K562 (cell line): Measurements from ENCODE around the gene SCAP. TPM values are rescaled to one million over a fixed set of nuclear protein-coding genes. Genes with fewer than 3 reads are reported as not detected.
A peak's percentile ranks its signal among the peaks of the same experiment; 100 is the strongest.

Experiments
- ATAC-seq: fragments of 200-7000 bp; cut with Tn5 transposase; 3 replicates; pipeline ENCODE4 v1.9.1; 2020; ENCODE audit warnings: moderate library complexity
- BruUV-seq: library from RNA; stranded (reverse); fragments of 400-500 nt; replicated peaks from 2 replicates; lab custom pipeline; 2021; lab: Mats Ljungman, UMichigan
- CTCF ChIA-PET: fragments of 300-600 bp; formaldehyde crosslinking; extraction: SDS; loops from one replicate; lab custom pipeline; 2021; ENCODE audit warnings: low intra/inter-chr PET ratio; lab: Yijun Ruan, JAX
- POLR2A ChIA-PET: fragments of 300-600, 350-650 bp; sonication (Branson Sonifier 250); formaldehyde crosslinking; extraction: SDS; loops from one replicate; lab custom pipeline; 2021; ENCODE audit warnings: antibody characterized with exemption, inconsistent platforms; lab: Yijun Ruan, JAX
- DNase-seq, 4 experiments: peaks; one replicate each; pipeline versions ENCODE4 v3.0.0 to v3.0.0-alpha.2; 2011 to 2018; ENCODE audit warnings: low spot score in 3 of 4, mixed read lengths in 3 of 4; ENCODE audit errors: extremely low read depth in 1 of 4
- FAIRE-seq: peaks from 2 replicates; lab custom pipeline; 2011; peaks lifted over from hg19 to GRCh38; lab: Jason Lieb, UNC
- H2AFZ ChIP-seq: 2 replicates; pipeline ENCODE4 v1.6.0; 2011; ENCODE audit warnings: low read depth, low read length, control low read depth, inconsistent platforms
- H3K27ac ChIP-seq: fragments of 200-600 bp; 3 replicates; pipeline ENCODE4 v1.8.0; 2011; ENCODE audit warnings: low read depth, mild to moderate bottlenecking, control low read depth, inconsistent platforms, low read length, moderate library complexity, mixed read lengths; ENCODE audit errors: extremely low read depth
- H3K27me3 ChIP-seq, 2 experiments: fragments of 300-600 bp in 1 of 2; 2 replicates in 1 of 2; 3 replicates in 1 of 2; pipeline versions ENCODE4 v1.6.0 to v1.8.0; 2011; ENCODE audit warnings: inconsistent platforms in 2 of 2, low read length in 2 of 2, mild to moderate bottlenecking in 1 of 2, mixed read lengths in 1 of 2, moderate library complexity in 1 of 2; ENCODE audit not compliant: control insufficient read depth in 2 of 2, insufficient read depth in 2 of 2
- H3K36me3 ChIP-seq: fragments of 300-600 bp; 3 replicates; pipeline ENCODE4 v1.8.0; 2011; ENCODE audit warnings: mild to moderate bottlenecking, low read length, inconsistent platforms; ENCODE audit not compliant: control insufficient read depth, insufficient read depth
- H3K4me1 ChIP-seq, 2 experiments: fragments of 200-600 bp in 1 of 2; replicated peaks in 1 of 2; 2 replicates in 1 of 2; 3 replicates in 1 of 2; pipeline versions ENCODE4 v1.5.1 to v1.8.0; 2011; ENCODE audit warnings: inconsistent platforms in 2 of 2, low read length in 2 of 2, mild to moderate bottlenecking in 1 of 2, mixed read lengths in 1 of 2, moderate library complexity in 1 of 2; ENCODE audit not compliant: control insufficient read depth in 2 of 2, insufficient read depth in 2 of 2
- H3K4me2 ChIP-seq: 2 replicates; pipeline ENCODE4 v1.6.1; 2011; ENCODE audit warnings: low read length, control low read depth, inconsistent platforms, mixed read lengths; ENCODE audit not compliant: insufficient read depth
- H3K4me3 ChIP-seq: fragments of 200-600 bp; sonication (generic), shearing (Covaris generic); 2 replicates; pipeline ENCODE4 v1.5.1; 2016; ENCODE audit warnings: control low read depth, inconsistent platforms
- H3K79me2 ChIP-seq: fragments of 200-600 bp; 3 replicates; pipeline ENCODE4 v1.8.0; 2011; ENCODE audit warnings: low read length, inconsistent platforms; ENCODE audit not compliant: control insufficient read depth, insufficient read depth
- H3K9ac ChIP-seq, 2 experiments: 2 replicates each; pipeline versions ENCODE4 v1.6.0 to v1.6.1; 2011; ENCODE audit warnings: low read depth in 2 of 2, low read length in 2 of 2, control low read depth in 1 of 2, inconsistent platforms in 1 of 2, mild to moderate bottlenecking in 1 of 2, mixed read lengths in 1 of 2; ENCODE audit not compliant: insufficient read depth in 1 of 2
- H3K9me1 ChIP-seq: one replicate; pipeline ENCODE4 v1.6.0; 2011; ENCODE audit warnings: inconsistent platforms, mild to moderate bottlenecking, low read length, moderate library complexity; ENCODE audit not compliant: control insufficient read depth, insufficient read depth
- H3K9me3 ChIP-seq: replicated peaks from 2 replicates; pipeline ENCODE4 v1.5.1; 2011; ENCODE audit warnings: low read depth, low read length, inconsistent platforms; ENCODE audit not compliant: control insufficient read depth, insufficient read depth
- H4K20me1 ChIP-seq: replicated peaks from 2 replicates; pipeline ENCODE4 v1.6.1; 2011; ENCODE audit warnings: low read length, inconsistent platforms, mixed read lengths; ENCODE audit not compliant: control insufficient read depth, insufficient read depth
- MGA ChIP-seq: fragments of 450-650 bp; IDR thresholded peaks from 2 replicates; pipeline ENCODE4 v1.6.1; 2016; ENCODE audit warnings: mild to moderate bottlenecking, moderate library complexity
- POLR2G ChIP-seq: fragments of 200-400 bp; formaldehyde crosslinking; IDR thresholded peaks from 2 replicates; pipeline ENCODE4 v1.6.1; 2017; ENCODE audit warnings: low read depth, mild to moderate bottlenecking, antibody characterized with exemption, low read length, moderate library complexity
- WGBS: fragments of 100-300 bp; shearing (Covaris generic); methylation state at CpG from one replicate; pipeline ENCODE4 v1.1.6; 2016; ENCODE audit warnings: low coverage, mixed read lengths; ENCODE audit not compliant: insufficient coverage; ENCODE audit errors: missing lambda C conversion rate; 5-methylcytosine and 5-hydroxymethylcytosine counted together
- in situ Hi-C: fragments of 300-500 bp; cut with MboI; formaldehyde crosslinking; loops from 4 replicates; pipeline ENCODE4 v1.15.0; 2018; ENCODE audit warnings: inconsistent platforms, mixed read lengths
- intact Hi-C: fragments of 100-400 bp; cut with micrococcal nuclease; formaldehyde crosslinking; loops from 2 replicates; pipeline ENCODE4 v1.14.2; 2022
- polyA plus RNA-seq, 8 experiments: library from polyadenylated mRNA; depleted of rRNA in 4 of 8; stranded (reverse) in 5 of 8; unstranded in 3 of 8; fragments of >200 nt; fragmentation: Nextera tagmentation in 2 of 8; fragmentation: Illumina TruSeq in 1 of 8; extraction: Ambion mirVana in 2 of 8; extraction: Trizol in 1 of 8; gene quantifications; 2 replicates each; pipeline versions ENCODE4 v1.2.1 to v1.2.3, GENCODE V29; 2011 to 2014; ENCODE audit warnings: inconsistent platforms in 1 of 8, missing spikeins in 1 of 8
- total RNA-seq, 7 experiments: library from RNA; depleted of rRNA in 6 of 7; stranded (reverse); fragments of >200 nt in 6 of 7; fragmentation: Illumina TruSeq in 2 of 7; extraction: Trizol in 2 of 7; gene quantifications; 2 replicates each; pipeline versions ENCODE4 v1.2.1 to v1.2.3, GENCODE V29; 2011 to 2021; ENCODE audit warnings: low replicate concordance in 1 of 7

The SCAP gene
- total and polyA plus RNA-seq, 9 of the 15 experiments (the other 6 are each of a cell fraction or from before 2014, with no cell fraction given), result 2.6 to 104 (median 37.8) TPM

- TF ChIP-seq POLR2G (peak; percentile 44), MGA (no peak)
- TF ChIP-seq, all 486 proteins: peak for 1
- intact Hi-C loops, result no loop called here
Measured at GRCh38 chr3:47425383-47425778, 50.4 kb downstream of the SCAP start.

More at GRCh38 chr3:47425383-47425778, 50.4 kb downstream of the SCAP start:
- Histone ChIP-seq H3K27me3 (no peaks in the 10 kb centered on the region), H3K36me3 (peaks cover 85% of the 10 kb centered on the region), H3K27ac (no peak overlapping the region), H3K4me2 (no peak overlapping the region), H3K9ac (no peak overlapping the region), H3K79me2 (no peaks in the 10 kb centered on the region; the same call in 2 of the 3 replicates), H3K4me3 (no peak overlapping the region), H3K9me3 (no peaks in the 10 kb centered on the region), H2AFZ (no peak overlapping the region), H3K4me1 (peaks cover 6 to 24% of the 10 kb centered on the region in 2 experiments; a peak in 3 of 5 replicates), H3K9me1 (no peaks in the 10 kb centered on the region), H4K20me1 (peaks cover 10% of the 10 kb centered on the region; the same call in 1 of the 2 replicates)
- ATAC-seq (no peak), DNase-seq (peak in 1 of 4 experiments; percentile 8), FAIRE-seq (no peak)
- in situ Hi-C loops, result no loop called here
- ChIA-PET CTCF (no interaction called here), POLR2A (interaction anchor here (0.6 to 1.6 kb wide), 3 partner anchors 10 to 37 kb away, joined by 3 to 6 read pairs (median 5); no protein-coding TSS in a partner anchor)
- 89% methylated on average over 8 of the region's 11 CpGs for WGBS
- BruUV-seq, result no TSS peak
